ENCODE data around the gene UGGT1. TPM values are rescaled to one million over a fixed set of nuclear protein-coding genes. Genes with fewer than 3 reads are reported as not detected.

The UGGT1 gene
- total RNA-seq, 1 donor from 2014 or later: 46.6 TPM

GRCh38 chr2:128215897-128216642, 125.1 kb downstream of the UGGT1 start:
- DNase-seq (ENCODE audit: low read depth in 2 of 2): no peak

- peak in 1 of 2 donors; percentile 20 for DNase-seq (ENCODE audit: low read depth in 2 of 2)
Measured at GRCh38 chr2:128217671-128218070, 126.7 kb downstream of the UGGT1 start.

GRCh38 chr2:128219891-128220290, 128.9 kb downstream of the UGGT1 start:
- DNase-seq (ENCODE audit: low read depth in 2 of 2): no peak

GRCh38 chr2:128227862-128228261, 136.9 kb downstream of the UGGT1 start:
- DNase-seq (ENCODE audit: low read depth in 2 of 2): no peak

GRCh38 chr2:128228894-128229293, 137.9 kb downstream of the UGGT1 start:
- DNase-seq (ENCODE audit: low read depth in 2 of 2): peak in 1 of 2 donors; percentile 31

GRCh38 chr2:128232965-128233789, 142.2 kb downstream of the UGGT1 start:
- DNase-seq (ENCODE audit: low read depth in 2 of 2): peak; percentile 39 to 77

- DNase-seq (ENCODE audit: low read depth in 2 of 2): no peak
Measured at GRCh38 chr2:128233790-128234395, 142.9 kb downstream of the UGGT1 start.

GRCh38 chr2:128234613-128235012, 143.6 kb downstream of the UGGT1 start:
- no peak for DNase-seq (ENCODE audit: low read depth in 2 of 2)

- no peak for DNase-seq (ENCODE audit: low read depth in 2 of 2)
Measured at GRCh38 chr2:128235581-128235980, 144.6 kb downstream of the UGGT1 start.

GRCh38 chr2:128236491-128237035, 145.6 kb downstream of the UGGT1 start:
- DNase-seq (ENCODE audit: low read depth in 2 of 2): no peak

GRCh38 chr2:128237081-128237534, 146.1 kb downstream of the UGGT1 start:
- DNase-seq (ENCODE audit: low read depth in 2 of 2): peak in 1 of 2 donors; percentile 65

- no peak for DNase-seq (ENCODE audit: low read depth in 2 of 2)
Measured at GRCh38 chr2:128237911-128238697, 147.1 kb downstream of the UGGT1 start.

GRCh38 chr2:128241896-128242295, 150.9 kb downstream of the UGGT1 start:
- DNase-seq (ENCODE audit: low read depth in 2 of 2): no peak

Other genes with a start within 250 kb of the UGGT1 start
- gene POLR2D, start 233.0 kb upstream of the UGGT1 start, total RNA-seq: 22.9 and 25.5 TPM in 2 replicates
- 12.2 and 16.3 TPM in 2 replicates for gene AMMECR1L, start 205.2 kb upstream of the UGGT1 start, total RNA-seq
- gene SAP130, start 63.1 kb upstream of the UGGT1 start, total RNA-seq: 2.4 and 4.4 TPM in 2 replicates
- 8.3 and 12.4 TPM in 2 replicates for gene HS6ST1, start 227.7 kb downstream of the UGGT1 start, total RNA-seq

Measured in dermis microvascular lymphatic vessel endothelial cell (primary cell).